GM18870 (cell line): Measurements from ENCODE around the gene KCNJ13.

Experiments used
- ATAC-seq: cut with Tn5 transposase; IDR thresholded peaks from one replicate; pipeline ENCODE4 v1.9.1; 2021; ENCODE audit warnings: moderate library complexity; ENCODE audit not compliant: unreplicated experiment

Gene KCNJ13

GRCh38 chr2:232776435-232776834, at the start of gene KCNJ13:
TSS of gene KCNJ13 (minus strand) at chr2:232776565. CDS start at chr2:232771362, 5,203 bp downstream.
- ATAC-seq: no peak

DNA sequence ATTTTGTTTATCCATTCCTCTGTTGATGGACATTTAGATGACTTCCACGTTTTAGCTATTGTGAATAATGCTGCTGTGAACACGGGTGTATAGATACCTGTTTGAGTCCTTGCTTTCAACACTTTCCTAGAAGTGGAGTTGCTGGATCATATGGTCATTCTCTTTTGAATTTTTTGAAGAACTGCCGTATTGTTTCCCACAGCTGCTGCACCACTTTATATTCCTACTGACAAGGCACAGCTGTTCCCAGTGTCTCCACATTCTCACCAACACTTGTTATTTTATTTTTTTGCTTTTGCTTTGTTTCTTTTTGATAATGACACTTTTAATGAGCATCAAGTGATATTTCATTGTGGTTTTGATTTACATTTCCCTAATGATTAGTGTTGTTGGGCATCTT, 41.4 kb upstream of the KCNJ13 start:
- no peak for ATAC-seq

- no peak for ATAC-seq
Observed at GRCh38 chr2:232816657-232817056, 40.3 kb upstream of the KCNJ13 start.

DNA sequence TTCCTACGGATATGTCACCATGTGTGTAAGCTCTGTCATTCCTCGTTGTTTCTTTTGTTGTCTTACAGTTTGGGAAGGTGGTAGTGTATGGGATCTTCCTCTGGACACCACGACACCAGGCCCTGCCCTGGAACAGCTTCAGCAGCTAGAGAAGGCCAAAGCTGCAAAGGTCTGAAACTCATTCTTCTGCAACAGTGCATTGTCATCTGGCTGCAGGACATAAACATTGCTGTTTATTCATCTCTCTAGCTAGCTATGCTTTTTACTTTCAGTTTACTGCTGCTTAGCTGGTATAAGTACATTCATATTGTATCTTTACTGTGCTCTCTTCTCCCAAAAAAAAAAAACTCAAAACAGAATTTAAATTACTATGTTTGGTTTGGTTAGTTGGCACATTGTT, 39.2 kb upstream of the KCNJ13 start:
- ATAC-seq: no peak

DNA sequence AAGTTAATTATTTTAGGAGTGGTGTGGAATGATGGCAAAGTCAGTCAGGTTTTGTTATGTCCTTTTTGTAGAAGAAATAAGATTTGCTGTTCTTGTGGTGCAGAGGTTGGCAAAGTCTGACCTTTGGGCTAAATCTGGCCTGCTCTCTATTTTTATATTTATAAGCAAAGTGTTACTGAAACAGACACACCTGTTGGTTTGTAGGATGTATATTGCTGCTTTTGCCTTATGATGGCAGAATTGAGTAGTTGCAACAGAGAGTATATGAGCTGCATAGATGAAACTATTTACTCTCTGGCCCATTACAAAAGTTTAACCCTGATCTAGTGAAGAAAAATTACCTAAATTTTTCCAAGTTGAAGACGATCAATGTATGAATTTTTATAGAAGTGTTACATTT, 34.1 kb upstream of the KCNJ13 start:
- no peak for ATAC-seq

- ATAC-seq: no peak
Observed at GRCh38 chr2:232809349-232810124, 33.2 kb upstream of the KCNJ13 start.

DNA sequence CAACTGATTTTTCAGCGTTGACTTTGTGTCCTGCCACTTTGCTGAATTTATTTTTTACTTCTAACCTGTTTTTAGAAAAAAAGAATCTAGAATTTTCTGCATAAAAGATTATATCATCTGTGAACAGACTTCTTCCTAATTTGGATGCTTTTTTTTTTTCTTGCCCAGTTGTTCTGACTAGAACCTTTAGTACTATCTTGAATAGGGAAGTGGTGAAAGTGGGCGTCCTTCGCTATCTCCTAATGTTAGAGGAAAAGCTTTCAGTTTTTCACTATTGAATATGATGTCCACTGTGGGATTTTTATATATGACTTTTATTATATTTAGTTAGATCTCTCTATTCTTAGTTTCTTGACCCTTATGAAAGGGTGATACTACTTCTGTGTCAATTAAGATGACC, 25.7 kb upstream of the KCNJ13 start:
- ATAC-seq: no peak

DNA sequence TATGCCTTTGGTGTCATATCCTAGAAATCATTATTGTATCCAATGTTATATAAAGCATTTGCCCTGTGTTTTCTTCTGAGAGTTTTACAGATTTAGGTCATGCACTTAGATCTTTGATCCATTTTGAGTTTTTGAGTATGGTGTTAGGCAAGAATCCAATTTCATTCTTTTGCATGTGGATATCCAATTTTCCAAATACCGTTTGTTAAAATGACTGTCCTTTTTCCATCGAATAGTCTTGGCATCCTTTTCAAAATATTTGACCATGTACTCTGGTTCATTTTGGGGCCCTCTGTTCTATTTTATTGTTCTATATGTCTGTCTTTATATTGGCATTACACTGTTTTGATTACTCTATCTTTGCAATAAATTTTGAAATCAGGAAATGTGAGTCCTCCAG, 23.8 kb upstream of the KCNJ13 start:
- no peak for ATAC-seq

GRCh38 chr2:232798187-232798586, 21.8 kb upstream of the KCNJ13 start:
- ATAC-seq: no peak

DNA sequence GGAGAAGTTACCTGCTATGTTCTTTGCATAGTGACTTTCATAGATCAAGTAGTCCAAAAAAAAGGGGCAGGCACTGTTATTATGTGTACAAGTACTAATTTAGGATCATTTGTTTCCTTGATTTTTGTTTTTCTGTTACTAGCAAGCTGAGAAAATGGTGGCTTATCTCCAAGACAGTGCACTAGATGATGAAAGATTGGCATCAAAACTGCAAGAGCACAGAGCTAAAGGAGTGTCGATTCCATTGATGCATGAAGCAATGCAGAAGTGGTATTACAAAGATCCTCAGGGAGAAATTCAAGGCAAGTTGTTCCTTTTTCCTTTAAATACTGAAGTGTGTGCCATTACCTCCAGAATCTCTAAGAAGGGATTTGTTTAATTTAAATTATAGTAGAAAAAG, 19.6 kb upstream of the KCNJ13 start:
- no peak for ATAC-seq

DNA sequence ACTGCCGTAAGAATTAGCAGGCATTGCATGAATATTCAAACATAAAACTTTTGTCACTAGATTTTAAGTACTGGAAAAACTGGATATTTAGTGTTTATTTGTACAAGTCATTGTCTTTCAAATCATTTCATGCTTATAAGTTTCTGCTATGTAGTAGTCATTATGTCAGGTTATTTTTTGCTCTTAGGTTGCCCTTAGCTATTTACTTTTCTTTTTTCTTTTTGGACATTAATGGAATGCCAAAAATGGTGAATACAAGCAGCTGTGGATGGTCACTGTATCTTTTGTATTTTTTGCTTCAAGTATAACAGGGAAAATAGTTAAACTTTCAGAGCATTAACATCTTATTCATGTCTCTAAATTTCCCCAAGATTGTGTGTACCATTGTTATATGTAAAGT, 18.6 kb upstream of the KCNJ13 start:
- no peak for ATAC-seq

DNA sequence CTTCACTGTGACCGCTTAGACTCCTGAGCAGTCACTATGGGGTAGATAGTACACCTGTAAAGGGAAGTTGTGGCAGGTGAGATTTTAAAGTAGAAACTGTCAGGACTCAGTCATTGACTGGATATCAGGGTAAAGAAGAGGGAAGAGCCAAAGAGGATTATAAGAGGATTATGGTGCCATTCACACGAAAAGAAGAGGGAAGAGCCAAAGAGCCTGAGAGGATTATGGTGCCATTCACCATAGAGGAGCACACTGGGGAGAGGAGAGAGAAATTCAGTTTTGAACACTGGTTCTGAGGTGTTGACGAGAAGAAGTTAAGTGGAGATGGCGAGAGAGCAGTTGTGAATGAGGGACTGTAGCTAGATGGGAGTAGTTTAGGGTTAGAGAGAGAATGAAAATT, 16.9 kb upstream of the KCNJ13 start:
- no peak for ATAC-seq

- ATAC-seq: no peak
Observed at GRCh38 chr2:232791518-232791917, 15.2 kb upstream of the KCNJ13 start.

DNA sequence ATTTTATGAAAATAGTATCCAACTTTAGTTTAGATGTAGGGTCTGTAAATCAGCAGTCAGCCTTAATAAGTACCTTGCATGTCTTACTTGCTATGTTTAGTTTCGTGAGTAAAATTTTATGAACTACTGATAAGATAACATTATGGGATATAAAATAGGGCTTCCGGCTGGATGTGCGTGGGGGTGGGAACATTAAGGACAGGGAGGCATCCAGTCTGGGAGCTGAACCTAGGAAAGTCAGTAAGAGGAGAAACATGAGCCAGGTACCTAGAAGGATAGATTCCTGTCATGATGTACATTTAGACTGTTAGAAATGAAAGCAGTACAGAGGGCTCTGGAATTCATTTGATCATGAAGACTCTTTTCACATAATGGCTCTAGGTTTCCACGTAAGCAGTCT, 12.7 kb upstream of the KCNJ13 start:
- no peak for ATAC-seq

GRCh38 chr2:232787806-232788205, 11.4 kb upstream of the KCNJ13 start:
- ATAC-seq: no peak

- no peak for ATAC-seq
Observed at GRCh38 chr2:232783278-232783677, 6.9 kb upstream of the KCNJ13 start.

DNA sequence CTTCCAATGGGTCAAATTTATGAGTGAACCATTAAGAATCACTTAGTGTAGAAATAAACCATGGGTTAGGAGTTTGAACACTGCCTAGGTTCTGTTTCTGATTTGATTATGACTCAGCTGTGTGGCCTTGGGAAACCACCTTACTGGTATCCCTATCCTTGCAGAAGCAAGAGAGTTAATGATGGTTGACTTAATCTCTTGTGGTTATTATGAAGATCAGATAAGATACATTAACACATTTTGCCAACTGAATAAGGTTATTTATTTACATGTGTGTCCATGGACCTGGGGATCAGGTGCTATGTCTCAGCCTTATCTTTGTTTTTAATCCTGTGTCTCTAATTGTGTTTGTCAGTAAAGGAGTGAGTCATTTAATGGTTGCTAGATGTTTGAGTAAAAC, 5.4 kb upstream of the KCNJ13 start:
- peak; percentile 93 for ATAC-seq

GRCh38 chr2:232779934-232780333, 3.6 kb upstream of the KCNJ13 start:
- ATAC-seq: no peak

DNA sequence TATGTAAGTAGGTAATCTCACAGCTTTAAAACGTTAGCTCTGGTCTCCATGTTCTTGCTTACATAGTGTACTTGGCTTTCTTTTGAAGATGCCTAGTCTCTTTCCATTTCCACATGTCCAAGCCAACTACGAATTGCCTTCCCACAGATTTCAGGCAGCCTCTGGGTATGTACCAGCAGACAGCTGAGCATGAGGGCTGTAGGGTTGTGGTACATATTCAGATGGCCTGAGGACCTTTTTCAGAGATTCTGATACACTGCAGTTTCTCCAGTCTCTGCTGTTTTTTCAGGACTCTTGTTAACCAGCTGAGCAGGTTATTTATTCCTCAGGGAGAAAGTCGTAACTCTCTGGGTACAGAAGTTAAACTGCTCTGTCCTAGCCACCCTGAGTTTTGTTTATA, 3.1 kb upstream of the KCNJ13 start:
- no peak for ATAC-seq

DNA sequence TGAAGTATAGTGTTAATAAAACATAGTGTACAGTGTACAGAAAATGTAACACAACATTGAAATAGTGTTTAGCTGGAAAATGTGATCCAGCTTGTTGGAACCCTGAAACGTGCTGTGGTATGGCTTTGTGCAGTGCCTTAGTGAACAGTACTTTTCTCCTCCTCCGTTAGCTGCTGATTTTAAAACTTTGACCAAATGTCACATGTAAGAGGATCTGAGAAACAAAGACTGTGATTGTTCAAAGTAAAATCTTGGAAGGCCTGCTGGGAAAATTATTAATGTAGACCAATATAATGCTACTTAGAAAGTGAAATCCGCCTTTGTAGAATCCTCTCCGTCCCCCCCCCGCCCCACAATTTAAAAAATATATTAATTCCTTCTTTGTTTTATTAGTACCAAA, 911 bp upstream of the KCNJ13 start:
- ATAC-seq: no peak

GRCh38 chr2:232773815-232774214, 2.5 kb downstream of the KCNJ13 start:
- ATAC-seq: no peak

GRCh38 chr2:232772531-232772930, 3.8 kb downstream of the KCNJ13 start:
- no peak for ATAC-seq

- ATAC-seq: no peak
Observed at GRCh38 chr2:232771870-232772269, 4.5 kb downstream of the KCNJ13 start.
